NT2/D1 (cell line): ENCODE data around the gene SSTR3.

Experiments
- DNase-seq: peaks from one replicate; pipeline ENCODE4 v3.0.0-alpha.2; 2011; ENCODE audit warnings: low read depth, low spot score
- H3K27me3 ChIP-seq: 2 replicates; pipeline ENCODE4 v1.6.0; 2011; ENCODE audit warnings: mild to moderate bottlenecking; ENCODE audit not compliant: insufficient read length, insufficient read depth
- H3K36me3 ChIP-seq: 2 replicates; pipeline ENCODE4 v1.6.1; 2011; ENCODE audit warnings: mild to moderate bottlenecking, low read length, mixed read lengths; ENCODE audit not compliant: insufficient read depth, insufficient read length
- H3K4me1 ChIP-seq: 2 replicates; pipeline ENCODE4 v1.5.1; 2011; ENCODE audit not compliant: insufficient read depth, insufficient read length
- H3K4me3 ChIP-seq: 2 replicates; pipeline ENCODE4 v1.5.1; 2011; ENCODE audit warnings: low read depth; ENCODE audit not compliant: insufficient read length
- H3K9ac ChIP-seq: 2 replicates; pipeline ENCODE4 v1.6.0; 2011; ENCODE audit warnings: low read depth; ENCODE audit not compliant: insufficient read length
- H3K9me3 ChIP-seq: 2 replicates; pipeline ENCODE4 v1.5.1; 2011; ENCODE audit warnings: mild to moderate bottlenecking, low read length; ENCODE audit not compliant: insufficient read depth
- SUZ12 ChIP-seq: IDR thresholded peaks from 2 replicates; pipeline ENCODE4 v1.6.1; 2011; ENCODE audit not compliant: insufficient read length, insufficient read depth; ENCODE audit errors: extremely low read depth
- YY1 ChIP-seq: IDR thresholded peaks from 2 replicates; pipeline ENCODE4 v1.6.1; 2011; ENCODE audit not compliant: insufficient read length, insufficient read depth
- ZNF274 ChIP-seq: IDR thresholded peaks from 2 replicates; pipeline ENCODE4 v1.6.1; 2011; ENCODE audit warnings: mild to moderate bottlenecking, low read depth, low read length

Gene SSTR3

GRCh38 chr22:37163096-37163489, 49.2 kb downstream of the SSTR3 start:
- Histone ChIP-seq H3K4me1 (peaks cover 7% of the 10 kb centered on the region), H3K36me3 (no peaks in the 10 kb centered on the region), H3K9ac (no peak overlapping the region), H3K9me3 (peaks cover 7% of the 10 kb centered on the region; the same call in 1 of the 2 replicates), H3K4me3 (no peak overlapping the region), H3K27me3 (no peaks in the 10 kb centered on the region)
- TF ChIP-seq ZNF274 (no peak), SUZ12 (no peak), YY1 (no peak)
- no peak for DNase-seq

- TF ChIP-seq ZNF274 (no peak), YY1 (no peak), SUZ12 (no peak)
- Histone ChIP-seq H3K9me3 (peaks cover 7% of the 10 kb centered on the region; the same call in 1 of the 2 replicates), H3K4me3 (no peak overlapping the region), H3K9ac (no peak overlapping the region), H3K27me3 (no peaks in the 10 kb centered on the region), H3K36me3 (no peaks in the 10 kb centered on the region), H3K4me1 (peaks cover 7% of the 10 kb centered on the region)
- DNase-seq: no peak
Measured at GRCh38 chr22:37162221-37163095, 49.8 kb downstream of the SSTR3 start.

- no peak overlapping the region for H3K4me3 ChIP-seq
- DNase-seq: no peak
- H3K4me1 ChIP-seq: peaks cover 7% of the 10 kb centered on the region
- peaks cover 7% of the 10 kb centered on the region; the same call in 1 of the 2 replicates for H3K9me3 ChIP-seq
- TF ChIP-seq SUZ12: no peak
- no peak for TF ChIP-seq ZNF274
- no peak for TF ChIP-seq YY1
- no peaks in the 10 kb centered on the region for H3K27me3 ChIP-seq
- no peak overlapping the region for H3K9ac ChIP-seq
- H3K36me3 ChIP-seq: no peaks in the 10 kb centered on the region
Measured at GRCh38 chr22:37161443-37161842, 50.8 kb downstream of the SSTR3 start.

- DNase-seq: no peak
- H3K4me1 ChIP-seq: peaks cover 1% of the 10 kb centered on the region
- H3K27me3 ChIP-seq: no peaks in the 10 kb centered on the region
- no peak for TF ChIP-seq SUZ12
- no peak for TF ChIP-seq YY1
- TF ChIP-seq ZNF274: no peak
- H3K4me3 ChIP-seq: no peak overlapping the region
- no peaks in the 10 kb centered on the region for H3K36me3 ChIP-seq
- peaks cover 7% of the 10 kb centered on the region; the same call in 1 of the 2 replicates for H3K9me3 ChIP-seq
- no peak overlapping the region for H3K9ac ChIP-seq
Measured at GRCh38 chr22:37160027-37160426, 52.2 kb downstream of the SSTR3 start.

GRCh38 chr22:37158963-37159290, 53.4 kb downstream of the SSTR3 start:
- no peak overlapping the region for H3K4me3 ChIP-seq
- no peaks in the 10 kb centered on the region for H3K4me1 ChIP-seq
- no peaks in the 10 kb centered on the region for H3K36me3 ChIP-seq
- no peak overlapping the region for H3K9ac ChIP-seq
- peaks cover 7% of the 10 kb centered on the region; the same call in 1 of the 2 replicates for H3K9me3 ChIP-seq
- H3K27me3 ChIP-seq: no peaks in the 10 kb centered on the region
- TF ChIP-seq YY1 (no peak), SUZ12 (no peak), ZNF274 (no peak)
- DNase-seq: no peak

GRCh38 chr22:37157516-37158285, 54.6 kb downstream of the SSTR3 start:
- DNase-seq: no peak
- TF ChIP-seq YY1 (no peak), SUZ12 (no peak), ZNF274 (no peak)

More at GRCh38 chr22:37157516-37158285, 54.6 kb downstream of the SSTR3 start:
- no peak overlapping the region for H3K9ac ChIP-seq
- H3K9me3 ChIP-seq: peaks cover 7% of the 10 kb centered on the region; the same call in 1 of the 2 replicates
- H3K4me3 ChIP-seq: no peak overlapping the region
- no peaks in the 10 kb centered on the region for H3K36me3 ChIP-seq
- H3K27me3 ChIP-seq: no peaks in the 10 kb centered on the region
- no peaks in the 10 kb centered on the region for H3K4me1 ChIP-seq
